GM12874 (cell line): ENCODE data around the gene SMARCA1.
A peak's percentile ranks its signal among the peaks of the same experiment; 100 is the strongest.

Experiments used
- TF ChIP-seq, protein P1 (sequence below): IDR thresholded peaks from 2 replicates; pipeline ENCODE4 v1.5.1; 2011; ENCODE audit warnings: low read depth, mild to moderate bottlenecking, control low read depth, low read length, moderate library complexity; ENCODE audit not compliant: insufficient read depth

The SMARCA1 gene

DNA sequence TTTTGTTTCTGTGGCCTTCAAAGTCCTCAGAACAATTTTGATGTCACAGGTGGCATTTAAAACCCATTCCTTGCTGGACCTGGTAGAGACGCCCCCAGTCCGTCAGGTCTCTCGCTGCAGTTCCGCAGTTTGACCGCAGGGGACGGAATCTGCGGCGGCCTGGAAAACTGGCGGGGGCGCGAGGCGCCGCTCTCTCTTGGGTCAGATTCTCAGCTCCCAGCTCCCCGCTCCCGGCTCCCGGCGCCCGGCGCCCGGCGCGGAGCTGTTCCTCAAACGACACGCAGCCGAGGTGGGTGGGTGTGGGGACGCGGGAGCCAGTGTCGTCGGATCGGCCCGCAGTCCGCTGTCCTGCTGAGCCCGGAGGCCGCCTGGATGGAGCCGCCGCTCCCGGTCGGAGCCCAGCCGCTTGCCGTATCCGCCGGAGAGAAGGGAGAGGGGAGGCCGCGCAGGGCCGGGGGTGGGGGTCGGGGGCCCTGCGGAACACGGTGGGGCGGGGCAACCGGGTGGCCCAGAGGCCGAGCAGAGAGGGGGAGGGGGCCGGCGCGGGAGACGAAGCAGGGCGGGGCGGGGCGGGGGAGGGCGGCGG, 16.9 kb upstream of the SMARCA1 start, which contains the start of gene OCRL:
Gene OCRL (plus strand): TSS at position 192 of the 586 bp plus-strand sequence. CDS start 181 bp downstream, at position 373.
- TF ChIP-seq, protein P1, sequence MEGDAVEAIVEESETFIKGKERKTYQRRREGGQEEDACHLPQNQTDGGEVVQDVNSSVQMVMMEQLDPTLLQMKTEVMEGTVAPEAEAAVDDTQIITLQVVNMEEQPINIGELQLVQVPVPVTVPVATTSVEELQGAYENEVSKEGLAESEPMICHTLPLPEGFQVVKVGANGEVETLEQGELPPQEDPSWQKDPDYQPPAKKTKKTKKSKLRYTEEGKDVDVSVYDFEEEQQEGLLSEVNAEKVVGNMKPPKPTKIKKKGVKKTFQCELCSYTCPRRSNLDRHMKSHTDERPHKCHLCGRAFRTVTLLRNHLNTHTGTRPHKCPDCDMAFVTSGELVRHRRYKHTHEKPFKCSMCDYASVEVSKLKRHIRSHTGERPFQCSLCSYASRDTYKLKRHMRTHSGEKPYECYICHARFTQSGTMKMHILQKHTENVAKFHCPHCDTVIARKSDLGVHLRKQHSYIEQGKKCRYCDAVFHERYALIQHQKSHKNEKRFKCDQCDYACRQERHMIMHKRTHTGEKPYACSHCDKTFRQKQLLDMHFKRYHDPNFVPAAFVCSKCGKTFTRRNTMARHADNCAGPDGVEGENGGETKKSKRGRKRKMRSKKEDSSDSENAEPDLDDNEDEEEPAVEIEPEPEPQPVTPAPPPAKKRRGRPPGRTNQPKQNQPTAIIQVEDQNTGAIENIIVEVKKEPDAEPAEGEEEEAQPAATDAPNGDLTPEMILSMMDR, result peak; percentile 80

DNA sequence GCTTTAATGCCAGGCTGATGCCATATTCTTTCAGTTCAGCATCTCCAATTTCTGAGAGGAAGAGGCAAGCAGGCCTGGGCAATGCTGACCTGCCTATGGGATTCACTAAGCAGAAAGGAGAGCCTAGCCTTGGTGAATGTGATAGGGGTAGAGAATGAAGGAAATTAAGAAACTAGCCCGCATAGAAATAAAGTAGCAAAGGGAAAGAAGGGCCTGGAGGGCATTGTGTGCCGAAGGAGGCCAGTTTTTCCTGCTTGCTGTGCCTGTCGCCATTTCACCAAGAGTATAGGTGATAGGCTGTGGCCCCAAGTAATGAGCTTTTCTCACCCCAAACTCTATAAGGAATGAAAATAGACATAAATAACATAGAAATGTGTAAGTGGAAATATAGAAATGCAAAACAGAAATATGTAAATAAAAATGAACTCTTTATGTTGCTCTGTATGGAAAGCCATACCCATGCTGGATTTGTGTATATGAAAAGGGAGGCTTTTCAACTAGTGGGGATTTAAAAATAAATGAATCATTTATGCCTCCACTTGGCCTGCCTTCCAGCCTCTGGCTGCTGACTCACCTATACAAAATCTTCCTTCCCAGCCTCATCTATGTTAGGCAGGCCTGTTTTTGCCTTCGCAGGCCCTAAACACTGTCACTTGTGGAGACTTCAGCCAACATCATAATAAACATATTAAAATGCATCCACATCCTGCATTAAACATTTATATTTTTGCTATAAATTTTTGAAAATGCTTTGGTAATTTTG, 11.7 kb upstream of the SMARCA1 start:
- TF ChIP-seq, protein P1, result no peak

DNA sequence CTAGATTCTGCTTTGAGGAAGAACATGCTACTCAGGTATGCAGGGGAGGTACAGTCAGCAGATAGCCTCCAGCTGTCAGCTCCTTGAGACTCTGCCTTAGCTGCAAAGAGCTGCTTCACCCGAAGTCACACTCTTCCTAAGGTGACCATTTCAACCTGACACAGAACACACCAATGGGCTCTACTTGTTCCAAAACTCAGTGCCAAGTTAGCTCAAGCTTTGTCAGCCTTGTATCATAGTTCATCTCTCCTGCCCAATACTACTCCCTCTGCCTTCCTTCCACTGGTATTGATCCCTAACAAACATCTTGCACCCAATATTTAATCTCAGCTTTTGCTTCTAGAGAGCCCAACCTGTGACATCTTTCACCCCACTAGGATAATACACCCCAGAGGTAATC, 7.8 kb upstream of the SMARCA1 start:
- TF ChIP-seq, protein P1, result no peak

DNA sequence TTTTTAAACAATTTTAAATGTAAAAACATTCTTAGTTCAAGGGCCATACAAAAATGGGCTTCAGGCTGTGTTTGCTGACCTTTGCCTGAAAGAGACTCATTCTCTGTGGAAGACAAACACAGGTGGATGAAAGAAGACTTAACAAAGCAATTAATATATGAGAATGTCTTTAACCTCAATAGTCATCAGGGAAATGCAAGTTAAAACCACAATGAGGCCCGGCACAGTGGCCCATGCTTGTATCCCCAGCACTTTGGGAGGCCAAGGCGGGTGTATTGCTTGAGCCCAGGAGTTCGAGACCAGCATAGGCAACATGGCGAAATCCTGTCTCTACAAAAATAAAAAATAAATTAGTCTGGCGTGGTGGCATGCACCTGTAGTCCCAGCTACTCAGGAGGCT, 7.1 kb upstream of the SMARCA1 start:
- TF ChIP-seq, protein P1, result no peak

DNA sequence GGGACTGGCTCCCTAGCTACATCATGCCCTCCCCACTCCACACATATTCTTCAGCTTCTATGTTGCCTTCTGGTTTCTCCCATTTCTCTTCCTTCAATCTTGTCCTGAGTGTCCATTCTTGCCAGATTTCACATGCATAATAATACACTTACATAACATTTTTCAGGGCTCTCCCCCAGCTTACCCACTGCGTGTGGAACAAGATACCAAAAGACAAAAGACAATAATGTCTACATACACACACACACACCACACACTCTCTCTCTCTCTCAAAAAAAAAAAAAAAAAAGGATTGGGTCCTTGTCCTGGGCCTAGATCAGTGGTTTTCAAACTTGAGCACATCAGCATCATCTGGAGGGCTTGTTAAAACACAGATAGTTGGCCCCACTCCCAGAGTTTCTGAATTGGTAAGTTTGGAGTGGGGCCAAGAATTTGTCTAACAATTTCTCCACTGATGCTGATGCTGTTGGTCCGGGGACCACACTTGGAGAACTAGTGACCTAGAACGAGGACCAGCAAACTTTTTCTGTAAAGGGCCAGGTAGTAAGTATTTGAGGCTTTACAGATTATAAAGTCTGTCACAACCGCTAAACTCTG, 6.5 kb upstream of the SMARCA1 start:
- TF ChIP-seq, protein P1, result no peak

DNA sequence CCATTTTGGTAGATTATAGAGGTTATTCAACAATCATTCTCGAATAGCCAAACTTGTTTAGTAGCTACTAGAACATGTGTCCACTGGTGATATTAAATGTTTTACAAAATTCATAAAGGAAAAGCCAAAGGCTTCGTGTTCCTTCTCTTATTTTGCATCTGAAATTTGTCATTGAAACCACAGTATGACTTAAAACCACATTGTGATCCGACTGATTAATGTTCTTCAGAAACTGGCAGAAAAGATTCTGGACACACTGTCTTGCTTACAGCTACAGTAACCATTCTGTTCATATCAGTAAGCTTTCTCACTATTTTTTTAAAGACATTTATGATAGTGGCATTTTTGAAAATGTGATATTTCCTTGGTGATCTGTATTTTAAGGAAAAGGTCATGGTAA, 2.6 kb upstream of the SMARCA1 start:
- TF ChIP-seq, protein P1, result no peak

DNA sequence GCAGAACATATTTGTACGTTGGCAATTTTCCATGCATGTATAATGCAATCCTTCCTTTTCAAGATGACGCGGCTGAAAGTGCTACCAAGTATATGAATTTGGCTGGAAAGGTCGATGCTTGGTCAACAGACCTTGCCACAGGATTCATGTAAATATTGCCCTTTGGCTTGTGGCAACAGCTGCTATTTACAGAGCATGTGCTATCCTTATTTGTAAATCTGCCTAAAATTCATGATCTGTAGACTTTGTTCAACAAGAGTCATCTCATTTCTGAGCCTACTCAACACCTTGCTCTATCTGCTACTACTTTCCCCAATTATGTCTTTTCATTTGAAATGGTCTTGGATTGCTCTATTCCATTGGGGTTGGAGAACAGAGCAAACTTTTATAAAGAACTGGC, 1.9 kb upstream of the SMARCA1 start:
- TF ChIP-seq, protein P1, result no peak
